ENCODE data around the gene ADRA2B.
"Not testable (repeated sequence)": the region's sequence is repeated elsewhere in the genome, so short reads cannot be mapped to it uniquely, and the experiment has no call there.

GRCh38 chr2:96064760-96065159 is 51.6 kb downstream of the ADRA2B start:
- TF ChIP-seq CTCF, POLR2A (IDR thresholded peaks at IDR 0.05): not testable (repeated sequence)
